ENCODE data around the gene ALDH8A1.
"Not testable (repeated sequence)": the region's sequence is repeated elsewhere in the genome, so short reads cannot be mapped to it uniquely, and the experiment has no call there.

Gene ALDH8A1

DNA sequence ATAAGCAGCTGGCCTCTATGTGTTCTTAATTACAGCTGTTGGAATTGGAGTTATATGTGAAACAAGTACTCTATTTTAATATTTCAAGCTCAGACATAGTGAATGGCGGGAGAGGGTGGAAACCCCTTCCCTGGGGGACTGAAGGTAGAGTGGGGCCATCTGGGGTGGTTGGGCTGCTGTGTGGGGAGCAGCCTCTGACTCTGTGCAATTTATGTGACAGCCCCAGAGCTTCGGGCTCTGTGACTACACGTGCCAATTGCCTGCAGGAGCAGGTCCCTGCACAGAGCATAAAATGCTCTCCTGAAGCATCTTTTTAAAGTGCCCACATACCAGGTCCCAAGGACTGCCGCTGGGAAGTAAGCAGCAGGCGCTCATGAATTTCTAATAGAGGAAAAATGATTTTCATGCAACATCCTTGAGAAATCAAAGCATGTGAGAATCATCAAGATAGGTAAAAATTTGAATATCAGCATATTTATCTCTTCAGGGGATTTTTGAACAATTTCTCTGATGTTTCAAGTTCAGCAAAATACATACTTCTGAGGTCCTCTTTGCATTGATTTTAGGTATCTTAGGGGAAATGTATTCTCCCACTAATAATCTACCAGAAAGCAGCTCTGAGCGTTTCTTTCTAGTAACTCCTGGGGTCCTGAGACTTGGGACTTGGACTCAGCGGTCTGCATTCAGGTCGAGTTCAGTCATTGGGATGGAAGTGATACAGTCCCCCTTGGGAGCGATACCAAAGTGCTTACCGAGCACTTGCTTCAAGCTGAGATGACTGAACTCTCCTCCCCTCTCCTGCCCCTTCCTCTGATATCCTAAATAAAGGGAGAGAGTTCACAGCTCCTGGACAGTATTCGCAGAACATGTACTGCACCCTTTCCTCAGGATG is 40.0 kb downstream of the ALDH8A1 start:
- no peak for DNase-seq (ENCODE audit: low read depth)

DNA sequence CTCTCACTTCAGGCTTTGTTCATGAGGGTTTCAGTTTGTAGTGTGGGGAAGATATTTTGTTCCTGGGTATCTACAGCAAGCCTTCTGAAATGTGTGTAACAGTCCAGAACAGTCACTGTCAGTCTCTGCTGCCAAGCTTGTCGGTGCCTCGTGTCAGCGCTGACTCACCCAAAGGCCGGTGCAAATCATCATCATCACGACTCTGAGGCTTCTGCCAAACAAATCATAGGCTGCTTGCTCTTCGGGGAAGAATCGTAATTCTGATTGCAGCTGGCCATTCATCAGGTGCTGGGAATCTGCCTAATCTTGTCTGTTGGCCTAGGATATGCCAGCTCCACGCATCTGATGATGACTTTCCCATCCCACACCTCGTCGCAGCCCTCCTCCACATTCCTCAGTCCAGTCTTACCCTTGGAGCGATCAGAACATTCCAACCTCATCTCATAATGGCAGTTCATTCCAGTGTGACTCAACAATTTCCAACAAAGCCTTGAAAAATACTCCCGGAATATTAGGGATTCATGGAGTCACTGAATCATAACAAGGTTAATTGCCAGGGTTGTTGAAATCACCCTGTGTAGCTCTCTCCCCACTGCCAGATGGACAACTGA is 40.9 kb downstream of the ALDH8A1 start:
- DNase-seq (ENCODE audit: low read depth), result peak; percentile 99

DNA sequence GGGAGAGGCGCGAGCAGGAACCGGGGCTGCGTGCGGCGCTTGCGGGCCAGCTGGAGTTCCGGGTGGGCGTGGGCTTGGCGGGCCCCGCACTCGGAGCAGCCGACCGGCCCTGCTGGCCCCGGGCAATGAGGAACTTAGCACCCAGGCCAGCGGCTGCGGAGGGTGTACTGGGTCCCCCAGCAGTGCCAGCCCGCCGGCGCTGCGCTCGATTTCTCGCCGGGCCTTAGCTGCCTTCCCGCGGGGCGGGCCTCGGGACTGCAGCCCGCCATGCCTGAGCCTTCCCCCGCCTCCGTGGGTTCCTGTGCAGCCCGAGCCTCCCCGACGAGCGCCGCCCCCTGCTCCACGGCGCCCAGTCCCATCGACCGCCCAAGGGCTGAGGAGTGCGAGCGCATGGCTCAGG is 45.2 kb downstream of the ALDH8A1 start:
- not testable (repeated sequence) for DNase-seq (ENCODE audit: low read depth)

DNA sequence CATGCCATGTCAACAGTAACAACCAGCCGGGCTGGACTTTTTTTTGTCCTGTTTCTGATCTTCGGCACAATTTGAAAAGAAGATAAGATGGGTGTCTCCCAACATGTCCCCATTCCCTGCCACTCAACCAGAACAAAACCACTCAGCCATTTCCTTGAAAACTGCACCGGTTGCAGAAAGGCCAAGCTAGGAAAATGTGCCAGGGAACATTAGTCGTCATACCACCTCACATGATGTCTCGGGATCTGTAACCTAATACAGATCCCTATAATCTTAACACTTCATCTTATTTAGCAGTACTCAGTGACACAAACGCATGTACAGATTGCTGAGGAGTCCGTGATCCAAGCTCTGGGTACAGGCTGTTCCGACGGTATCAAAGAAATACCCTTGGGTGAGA is 46.5 kb downstream of the ALDH8A1 start:
- no peak for DNase-seq (ENCODE audit: low read depth)

DNA sequence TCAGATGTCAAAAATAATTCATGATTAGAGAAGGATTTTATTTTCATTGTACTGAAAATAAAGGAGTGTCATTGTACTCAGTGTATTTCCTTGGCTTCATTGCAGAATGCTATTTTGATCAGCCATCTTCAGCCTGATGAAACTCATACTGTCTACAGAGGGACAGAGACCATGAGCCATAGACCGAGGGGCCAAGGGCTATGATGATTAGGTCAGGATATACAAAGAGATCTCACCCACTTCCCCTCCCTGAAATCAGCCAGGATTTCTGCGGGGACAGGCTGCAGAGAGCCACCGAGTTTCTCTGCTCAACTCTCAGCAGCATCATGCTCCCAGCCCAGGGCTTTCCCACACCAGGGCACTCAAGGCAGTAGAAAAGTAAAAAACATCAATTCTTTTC is 47.0 kb downstream of the ALDH8A1 start:
- no peak for DNase-seq (ENCODE audit: low read depth)

DNA sequence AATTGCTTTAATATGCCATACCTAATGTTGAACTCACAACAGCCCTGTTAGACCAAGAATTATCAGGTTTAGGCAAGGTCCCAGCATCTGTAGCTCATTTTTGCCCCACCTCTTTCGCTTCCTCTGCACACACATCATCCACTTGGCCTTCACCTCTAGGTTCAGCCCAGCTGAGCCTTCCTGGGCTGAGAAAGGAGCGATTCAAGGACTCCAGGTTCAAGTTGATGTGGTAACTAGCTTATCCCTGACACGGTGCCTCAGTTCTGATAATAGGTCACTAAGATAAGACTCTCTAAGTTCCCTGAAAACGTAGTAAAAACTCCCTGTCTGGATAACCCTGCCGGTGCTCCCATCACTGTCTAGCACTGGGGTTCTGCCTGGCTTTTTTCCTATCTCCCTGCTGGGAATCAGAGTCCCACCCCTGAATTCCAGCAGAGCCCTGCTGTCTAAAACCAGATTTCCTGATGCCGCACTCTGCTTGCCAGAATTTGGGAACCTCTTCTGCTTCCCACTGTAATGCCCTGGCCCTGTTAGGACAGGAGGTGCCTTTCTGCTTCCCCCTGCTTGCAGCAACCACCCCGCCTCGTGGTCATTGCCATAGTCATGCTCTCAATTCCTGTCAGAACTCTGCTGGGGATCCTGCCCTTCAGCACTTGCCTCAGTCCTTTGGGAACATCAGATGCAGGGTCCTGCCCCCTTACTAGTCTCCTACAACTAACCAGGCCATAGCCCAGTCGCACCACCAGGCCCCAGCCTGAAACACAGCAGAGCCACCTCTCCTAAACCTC is 47.6 kb downstream of the ALDH8A1 start:
- DNase-seq (ENCODE audit: low read depth), result no peak

DNA sequence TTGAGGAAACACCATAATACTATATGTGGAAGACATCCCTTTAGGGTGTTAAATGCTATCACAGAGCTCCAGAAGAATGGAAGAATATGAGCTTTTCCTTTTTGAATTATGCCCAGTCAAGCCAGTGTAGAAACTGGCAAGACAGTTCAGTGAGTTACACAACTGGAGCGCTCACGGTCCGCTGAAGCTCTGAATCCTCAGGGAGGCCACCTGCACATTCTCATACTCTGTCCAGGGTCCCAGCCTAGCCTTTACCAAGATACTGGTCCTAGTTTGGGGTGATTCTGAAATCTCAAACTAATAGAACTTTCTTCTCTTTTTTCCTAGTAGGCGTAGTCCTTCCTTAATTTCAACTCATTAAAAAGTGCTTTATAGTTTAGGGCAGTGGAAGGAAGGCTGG is 51.3 kb downstream of the ALDH8A1 start:
- DNase-seq (ENCODE audit: low read depth), result no peak

DNA sequence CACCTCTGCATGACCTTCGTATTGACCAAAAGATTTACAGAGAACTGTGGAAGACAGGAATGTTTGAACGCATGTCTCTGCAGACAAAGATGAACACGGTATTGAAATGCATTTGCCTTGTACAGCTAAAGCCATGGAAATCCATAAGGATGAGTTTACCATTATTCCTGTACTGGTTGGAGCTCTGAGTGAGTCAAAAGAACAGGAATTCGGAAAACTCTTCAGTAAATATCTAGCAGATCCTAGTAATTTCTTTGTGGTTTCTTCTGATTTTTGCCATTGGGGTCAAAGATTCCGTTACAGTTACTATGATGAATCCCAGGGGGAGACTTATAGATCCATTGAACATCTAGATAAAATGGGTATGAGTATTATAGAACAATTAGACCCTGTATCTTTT is 51.7 kb downstream of the ALDH8A1 start:
- not testable (repeated sequence) for DNase-seq (ENCODE audit: low read depth)

DNA sequence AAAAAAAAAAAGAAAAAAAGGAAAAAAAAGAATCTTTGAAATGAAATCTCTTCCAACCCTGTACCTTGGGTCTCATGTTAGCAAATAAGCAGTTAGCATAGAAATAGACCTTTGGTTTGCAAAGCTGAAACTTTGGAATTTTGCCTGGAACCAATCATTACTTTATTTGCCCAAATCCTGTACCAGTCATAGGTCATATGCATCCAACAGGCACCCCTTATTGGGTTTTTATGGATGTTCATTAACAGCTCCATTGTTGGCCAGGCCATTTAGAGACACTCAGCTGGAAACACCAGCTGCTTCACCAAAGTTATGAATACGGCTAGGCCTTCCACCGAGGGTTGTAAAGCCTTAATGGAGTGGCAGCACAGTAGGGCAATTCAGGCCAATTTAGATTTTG is 53.0 kb downstream of the ALDH8A1 start:
- DNase-seq (ENCODE audit: low read depth), result no peak

DNA sequence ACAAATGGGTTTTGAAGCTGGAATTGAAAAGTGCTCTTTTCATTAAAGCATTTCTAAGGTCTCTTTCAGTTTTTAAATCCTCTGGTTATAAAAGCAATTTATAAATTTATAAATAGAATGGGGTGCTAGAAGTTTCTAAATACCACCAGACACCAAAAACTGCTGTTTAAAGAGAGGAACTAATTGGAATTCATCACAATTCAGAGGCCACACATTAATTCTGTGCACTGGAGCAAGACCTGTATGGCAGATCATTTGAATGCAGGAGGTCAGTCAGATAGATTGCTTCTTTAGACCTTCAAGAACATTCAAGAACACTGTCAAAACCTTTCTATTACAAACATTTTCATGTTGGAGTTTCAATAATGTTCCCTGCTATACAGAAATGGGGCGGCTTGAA is 55.1 kb downstream of the ALDH8A1 start:
- no peak for DNase-seq (ENCODE audit: low read depth)

DNA sequence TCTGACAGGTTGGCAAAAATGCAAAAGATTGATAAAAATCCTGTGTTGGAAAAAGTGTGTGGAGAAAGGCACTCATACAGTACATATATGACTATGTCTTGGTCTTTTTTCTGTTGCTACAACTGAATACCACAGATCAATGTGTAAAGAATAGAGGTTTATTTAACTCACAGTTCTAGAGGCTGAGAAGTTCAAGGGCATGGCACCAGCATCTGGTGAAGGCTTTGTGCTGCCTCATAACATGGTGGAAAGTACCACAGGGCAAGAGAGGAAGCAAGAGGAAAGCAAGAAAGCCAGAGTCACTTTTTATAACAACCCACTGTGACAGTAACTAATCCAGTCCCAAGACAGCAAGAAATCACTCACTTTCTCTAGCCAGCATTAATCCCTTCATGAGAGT is 57.5 kb downstream of the ALDH8A1 start:
- DNase-seq (ENCODE audit: low read depth), result no peak

DNA sequence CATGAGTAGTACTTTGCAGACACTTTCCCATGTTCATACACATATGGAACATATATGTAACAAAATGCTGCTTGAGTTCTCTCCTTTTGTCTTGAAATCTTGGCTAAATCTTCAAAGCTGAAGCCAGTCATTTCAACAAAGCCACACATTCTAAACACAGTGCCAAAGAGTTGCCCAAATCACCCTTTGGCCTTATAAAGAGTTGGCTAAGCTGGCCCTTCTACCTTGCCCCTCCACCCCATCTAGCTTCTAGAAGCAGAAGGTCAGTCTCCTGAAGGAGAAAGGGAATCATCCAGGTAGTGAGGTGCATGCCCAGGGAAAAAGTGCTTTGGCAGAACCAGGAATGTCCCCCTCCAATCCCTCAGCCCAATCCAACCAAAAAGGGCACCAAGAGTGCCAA is 58.3 kb downstream of the ALDH8A1 start:
- no peak for DNase-seq (ENCODE audit: low read depth)

DNA sequence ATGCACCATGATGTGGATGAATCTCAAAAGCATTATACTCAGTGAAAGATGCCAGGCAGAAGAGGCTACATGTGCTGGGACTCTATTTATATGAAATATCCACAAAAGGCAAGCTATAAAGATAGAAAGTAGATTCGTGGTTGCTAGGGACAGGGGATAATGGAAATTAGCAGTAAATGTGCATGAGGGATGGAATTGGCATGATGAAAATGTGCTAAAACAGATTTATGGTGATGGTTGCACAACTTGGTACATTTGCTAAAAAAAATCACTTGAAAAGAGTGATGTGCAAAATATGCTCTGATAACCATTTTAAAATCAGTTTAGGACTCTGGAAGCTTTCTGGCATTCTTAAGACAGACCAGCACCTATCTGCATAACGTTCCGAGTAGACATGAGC is 61.6 kb downstream of the ALDH8A1 start:
- DNase-seq (ENCODE audit: low read depth), result no peak

DNA sequence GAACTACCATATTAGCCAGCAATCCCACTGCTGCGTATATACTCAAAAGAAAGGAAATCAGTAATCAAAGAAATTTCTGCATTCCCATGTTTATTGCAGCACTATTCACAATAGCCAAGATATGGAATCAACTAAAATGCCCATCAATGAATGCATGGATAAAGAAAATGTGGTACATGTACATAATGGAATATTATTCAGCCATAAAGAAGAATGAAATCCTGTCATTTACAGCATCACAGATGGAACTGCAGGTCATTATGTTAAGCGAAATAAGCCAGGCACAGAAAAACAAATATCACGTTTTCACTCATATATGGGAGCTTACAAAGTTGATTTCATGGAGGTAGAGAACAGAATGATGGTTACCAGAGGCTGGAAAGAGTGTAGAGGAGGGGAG is 65.1 kb downstream of the ALDH8A1 start:
- DNase-seq (ENCODE audit: low read depth), result no peak

DNA sequence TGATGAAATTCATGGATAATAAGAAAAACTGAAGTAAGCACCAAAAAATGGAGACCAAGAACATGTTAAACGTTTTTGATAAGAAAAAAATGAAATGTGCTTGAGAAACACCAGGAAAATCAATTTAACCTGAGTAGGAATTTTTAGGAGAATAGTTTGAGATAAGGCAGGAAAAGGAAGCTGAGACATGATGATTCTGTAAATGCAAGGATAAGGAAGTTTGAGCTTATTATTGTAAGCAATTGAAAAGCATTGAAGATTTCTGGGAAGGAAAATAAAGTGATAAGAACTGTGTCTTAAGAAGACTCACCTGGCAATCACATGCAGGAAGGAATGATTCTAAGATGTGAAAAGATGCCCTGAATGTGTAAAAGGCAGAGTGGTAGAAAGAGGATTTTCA is 66.6 kb downstream of the ALDH8A1 start:
- DNase-seq (ENCODE audit: low read depth), result no peak

DNA sequence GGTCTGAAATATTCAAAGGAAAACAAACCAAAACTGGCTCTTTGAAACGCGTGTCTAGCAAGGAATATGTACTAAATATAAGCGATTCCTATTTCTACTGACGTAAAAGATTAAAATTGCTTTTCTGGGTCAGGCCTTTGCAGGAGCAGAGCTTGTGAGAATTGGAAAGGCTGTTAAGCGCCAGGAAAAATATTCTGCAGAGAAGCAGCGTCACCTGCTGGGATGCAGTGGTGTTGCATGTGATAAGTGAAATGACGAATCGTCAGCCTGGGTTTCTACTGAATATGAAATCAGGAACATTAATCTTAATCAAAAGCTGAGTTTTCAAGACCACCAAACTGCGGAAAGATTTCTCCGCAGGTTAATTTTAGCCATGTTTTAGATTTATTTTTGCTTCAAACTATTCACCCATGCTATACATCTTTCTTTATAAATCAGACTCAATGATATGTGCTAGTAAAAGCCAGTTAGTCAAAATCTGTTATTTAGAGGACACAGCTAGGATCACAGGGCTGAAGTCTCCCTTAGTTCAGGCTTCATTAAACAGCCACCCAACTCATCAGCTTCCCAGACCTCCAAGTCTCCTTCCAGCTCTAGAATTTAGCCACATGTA is 67.4 kb downstream of the ALDH8A1 start:
- DNase-seq (ENCODE audit: low read depth), result peak; percentile 67

DNA sequence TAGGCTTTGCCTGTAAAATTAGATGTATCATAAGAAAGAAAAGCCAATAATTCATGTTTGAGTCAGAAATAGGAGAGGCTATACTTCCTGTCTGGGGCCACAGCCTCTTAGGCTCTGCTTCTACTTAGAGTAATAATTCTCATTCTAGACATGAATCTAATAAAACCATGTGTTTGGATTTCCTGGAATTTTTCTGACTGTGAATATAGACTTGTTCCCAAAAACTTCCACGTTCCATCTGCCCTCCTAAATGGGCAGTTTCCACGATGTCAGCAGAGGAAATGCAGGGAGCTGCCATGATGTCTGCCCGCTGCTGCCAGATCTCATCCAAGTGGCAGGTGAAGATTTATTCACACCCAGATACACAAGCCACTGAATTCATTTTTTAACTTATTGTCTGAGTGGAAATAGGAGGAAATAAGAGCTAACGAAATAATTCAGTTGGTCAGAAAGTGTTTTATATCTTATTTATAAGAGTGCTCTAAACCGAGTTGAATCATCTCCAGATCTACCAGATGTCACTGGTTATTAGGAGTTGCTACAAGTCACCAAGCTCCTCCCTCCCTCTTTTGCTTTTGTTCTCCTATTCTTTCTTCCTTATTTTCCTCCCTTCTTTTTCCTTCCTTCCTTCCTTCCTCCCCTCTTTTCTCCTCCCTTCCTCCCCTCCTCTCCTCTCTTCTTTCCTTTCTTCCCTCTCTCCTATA is 69.3 kb downstream of the ALDH8A1 start:
- peak; percentile 63 for DNase-seq (ENCODE audit: low read depth)

DNA sequence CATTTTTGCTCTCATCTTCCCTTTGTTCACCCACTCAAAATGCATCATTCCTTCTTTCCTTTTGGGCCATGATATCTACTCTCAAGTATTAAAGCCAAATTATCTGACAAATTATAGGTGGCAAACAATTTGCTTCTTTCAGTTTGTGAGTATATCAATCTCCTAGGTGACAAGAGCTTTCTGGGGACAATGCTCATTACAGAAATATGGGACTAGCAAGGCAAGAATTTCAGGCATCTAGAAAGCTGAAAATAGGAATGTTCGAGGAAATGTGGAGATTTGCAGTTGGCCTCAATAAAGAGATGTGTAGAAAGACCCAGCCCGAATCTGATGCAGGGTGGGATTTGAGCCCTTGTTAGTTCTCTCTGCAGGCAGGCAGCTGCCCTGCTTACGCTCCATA is 71.8 kb downstream of the ALDH8A1 start:
- DNase-seq (ENCODE audit: low read depth), result no peak

DNA sequence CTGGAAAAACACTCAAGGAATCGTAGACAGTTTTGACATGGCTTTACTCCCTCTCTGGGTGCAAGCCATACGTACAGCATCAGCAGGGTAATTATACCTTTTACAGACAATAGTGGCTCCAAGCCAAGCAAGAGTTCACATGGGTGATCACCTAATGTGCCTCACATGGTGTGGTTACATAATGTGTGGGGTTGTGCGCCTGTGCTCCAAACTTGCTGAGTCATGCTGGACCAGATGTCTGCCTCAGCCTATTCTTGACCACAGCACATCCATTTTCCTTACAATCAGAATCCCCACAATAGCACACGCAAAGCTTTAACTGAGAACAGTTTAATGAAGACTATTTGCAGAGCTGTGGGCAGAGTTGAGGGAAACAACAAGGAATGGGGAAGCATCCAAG is 74.5 kb downstream of the ALDH8A1 start:
- no peak for DNase-seq (ENCODE audit: low read depth)

DNA sequence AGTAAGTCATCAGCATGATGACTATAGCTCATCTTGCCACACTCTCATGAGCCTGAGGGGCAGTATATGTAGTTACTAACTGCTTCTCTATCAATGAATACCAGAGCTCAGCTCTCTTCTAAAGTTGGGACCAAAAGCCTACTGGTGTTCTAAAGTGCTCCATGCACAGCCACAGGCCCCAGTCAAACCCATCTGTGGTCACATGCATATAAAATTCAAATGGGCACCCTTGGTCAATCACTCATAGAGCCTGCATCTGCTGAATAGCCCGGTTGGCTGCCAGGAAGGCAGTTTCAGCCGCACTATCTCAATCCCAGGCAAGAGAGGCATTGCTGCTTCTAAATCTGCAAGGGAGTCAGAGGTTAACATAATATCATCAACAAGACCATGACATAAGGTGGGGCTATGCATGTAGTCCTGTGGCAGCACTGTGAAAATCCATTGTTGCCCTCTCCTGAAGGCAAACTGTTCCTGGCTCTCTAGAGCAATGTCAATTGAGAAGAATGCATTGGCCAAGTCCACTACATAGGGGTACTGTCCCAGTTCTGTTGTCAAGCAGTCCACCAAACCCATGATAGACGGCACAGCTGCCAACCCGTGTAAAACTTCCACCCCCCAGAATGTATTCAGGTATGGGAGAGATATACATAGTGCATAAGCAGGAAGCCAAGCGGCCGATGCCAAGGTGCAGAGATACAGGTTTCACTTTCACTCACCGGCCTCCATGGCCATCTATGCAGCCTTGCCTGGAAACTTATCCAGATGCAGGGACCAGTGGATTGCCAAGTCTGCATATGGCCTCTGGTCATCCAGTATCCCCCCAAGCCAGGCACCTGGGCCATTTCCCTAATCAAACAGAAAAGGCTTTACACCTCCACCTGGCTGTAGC is 76.2 kb downstream of the ALDH8A1 start:
- DNase-seq (ENCODE audit: low read depth), result no peak

Measured in GM04504 (cell line).